Measurements from ENCODE around the gene DNER. TPM values are rescaled to one million over a fixed set of nuclear protein-coding genes. Genes with fewer than 3 reads are reported as not detected.

DNER gene
- total and polyA plus RNA-seq, 2 of the 4 experiments (the other 2 are of a cell fraction) = under 0.01 to 0.14 TPM

DNA sequence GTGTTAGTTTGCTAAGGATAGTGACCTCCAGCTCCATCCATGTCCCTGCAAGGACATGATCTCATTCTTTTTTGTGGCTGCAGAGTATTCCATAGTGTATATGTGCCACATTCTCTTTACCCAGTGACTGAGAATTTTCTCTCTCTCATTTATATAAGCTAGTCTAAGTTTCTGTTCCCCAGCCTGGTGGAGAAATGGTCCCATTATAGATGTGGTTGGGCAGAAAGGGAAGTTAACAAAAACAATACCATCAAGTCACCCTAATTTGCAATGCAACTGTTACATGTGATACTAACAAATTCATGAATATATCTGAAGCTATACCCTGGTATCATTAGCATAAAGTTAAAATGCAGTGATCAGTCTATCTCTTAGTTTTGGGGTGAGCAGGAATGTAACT, 54.0 kb downstream of the DNER start:
- H3K4me2 ChIP-seq (ENCODE audit: low read depth, low read length) = no peak overlapping the region
- H3K4ac ChIP-seq (ENCODE audit: low read depth, low read length) = no peak overlapping the region
- no peak overlapping the region for H2BK120ac ChIP-seq (ENCODE audit: low read depth, low read length)
- no peak for DNase-seq
- no peak overlapping the region for H3K14ac ChIP-seq (replicated peaks; ENCODE audit: low read depth, low read length)
- H4K91ac ChIP-seq (ENCODE audit: insufficient read depth, low read depth, low read length) = no peak overlapping the region
- peaks cover 5% of the 10 kb centered on the region; the same call in 1 of the 2 replicates for H3K9me3 ChIP-seq (ENCODE audit: control insufficient read depth, insufficient read depth, low read length)
- ChIA-PET CTCF (no interaction called here), POLR2A (ENCODE audit: unreplicated experiment) (no interaction called here)
- no peak overlapping the region for H2AK9ac ChIP-seq (replicated peaks; ENCODE audit: low read depth, low read length, poor library complexity)
- H3K27me3 ChIP-seq (ENCODE audit: control insufficient read depth, insufficient read depth, low read length) = no peaks in the 10 kb centered on the region
- H2AK5ac ChIP-seq (ENCODE audit: low read depth, low read length) = no peak overlapping the region
- no peaks in the 10 kb centered on the region for H3K36me3 ChIP-seq (ENCODE audit: control insufficient read depth, insufficient read depth, low read length)
- H3K9ac ChIP-seq (ENCODE audit: low read depth, low read length) = no peak overlapping the region
- no peak overlapping the region for H3K27ac ChIP-seq (ENCODE audit: insufficient read depth, low read length)
- ATAC-seq (ENCODE audit: low read depth) = no peak
- H3K4me3 ChIP-seq (ENCODE audit: insufficient read depth, low read depth, low read length) = no peak overlapping the region
- H4K20me1 ChIP-seq (ENCODE audit: insufficient read depth, low read length) = no peaks in the 10 kb centered on the region
- H3K4me1 ChIP-seq (ENCODE audit: control insufficient read depth, insufficient read depth, low read length) = no peaks in the 10 kb centered on the region
- no peak overlapping the region for H2BK20ac ChIP-seq (ENCODE audit: low read depth, low read length)
- TF ChIP-seq FOS (IDR thresholded peaks at IDR 0.05; ENCODE audit: low read depth, low read length) (no peak), RFX5 (IDR thresholded peaks at IDR 0.05; ENCODE audit: low read depth, low read length) (no peak), MAFK (IDR thresholded peaks at IDR 0.05; ENCODE audit: low read depth, low read length) (no peak), SMC3 (IDR thresholded peaks at IDR 0.05; ENCODE audit: low read depth, low read length) (no peak), POLR2A (IDR thresholded peaks at IDR 0.05; ENCODE audit: low read depth, low read length) (no peak), RCOR1 (IDR thresholded peaks at IDR 0.05; ENCODE audit: insufficient replicate concordance, low read length) (no peak), MXI1 (IDR thresholded peaks at IDR 0.05; ENCODE audit: borderline replicate concordance, low read depth, low read length) (no peak), NFE2L2 (IDR thresholded peaks at IDR 0.05; ENCODE audit: low read depth, low read length) (no peak), CEBPB (IDR thresholded peaks at IDR 0.05; ENCODE audit: low read depth, low read length) (no peak), BHLHE40 (IDR thresholded peaks at IDR 0.05; ENCODE audit: low read depth, low read length) (no peak), RAD21 (IDR thresholded peaks at IDR 0.05; ENCODE audit: low read length) (no peak), CHD1 (IDR thresholded peaks at IDR 0.05; ENCODE audit: low read depth, low read length) (no peak), MAZ (IDR thresholded peaks at IDR 0.05; ENCODE audit: borderline replicate concordance, low read depth, low read length) (no peak)
- TF ChIP-seq, protein P1, sequence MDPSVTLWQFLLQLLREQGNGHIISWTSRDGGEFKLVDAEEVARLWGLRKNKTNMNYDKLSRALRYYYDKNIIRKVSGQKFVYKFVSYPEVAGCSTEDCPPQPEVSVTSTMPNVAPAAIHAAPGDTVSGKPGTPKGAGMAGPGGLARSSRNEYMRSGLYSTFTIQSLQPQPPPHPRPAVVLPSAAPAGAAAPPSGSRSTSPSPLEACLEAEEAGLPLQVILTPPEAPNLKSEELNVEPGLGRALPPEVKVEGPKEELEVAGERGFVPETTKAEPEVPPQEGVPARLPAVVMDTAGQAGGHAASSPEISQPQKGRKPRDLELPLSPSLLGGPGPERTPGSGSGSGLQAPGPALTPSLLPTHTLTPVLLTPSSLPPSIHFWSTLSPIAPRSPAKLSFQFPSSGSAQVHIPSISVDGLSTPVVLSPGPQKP (IDR thresholded peaks at IDR 0.05; ENCODE audit: borderline replicate concordance, low read depth, low read length) = no peak
- TF ChIP-seq, protein P2, sequence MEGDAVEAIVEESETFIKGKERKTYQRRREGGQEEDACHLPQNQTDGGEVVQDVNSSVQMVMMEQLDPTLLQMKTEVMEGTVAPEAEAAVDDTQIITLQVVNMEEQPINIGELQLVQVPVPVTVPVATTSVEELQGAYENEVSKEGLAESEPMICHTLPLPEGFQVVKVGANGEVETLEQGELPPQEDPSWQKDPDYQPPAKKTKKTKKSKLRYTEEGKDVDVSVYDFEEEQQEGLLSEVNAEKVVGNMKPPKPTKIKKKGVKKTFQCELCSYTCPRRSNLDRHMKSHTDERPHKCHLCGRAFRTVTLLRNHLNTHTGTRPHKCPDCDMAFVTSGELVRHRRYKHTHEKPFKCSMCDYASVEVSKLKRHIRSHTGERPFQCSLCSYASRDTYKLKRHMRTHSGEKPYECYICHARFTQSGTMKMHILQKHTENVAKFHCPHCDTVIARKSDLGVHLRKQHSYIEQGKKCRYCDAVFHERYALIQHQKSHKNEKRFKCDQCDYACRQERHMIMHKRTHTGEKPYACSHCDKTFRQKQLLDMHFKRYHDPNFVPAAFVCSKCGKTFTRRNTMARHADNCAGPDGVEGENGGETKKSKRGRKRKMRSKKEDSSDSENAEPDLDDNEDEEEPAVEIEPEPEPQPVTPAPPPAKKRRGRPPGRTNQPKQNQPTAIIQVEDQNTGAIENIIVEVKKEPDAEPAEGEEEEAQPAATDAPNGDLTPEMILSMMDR (conservative IDR thresholded peaks at IDR 0.05; ENCODE audit: low read depth, low read length) = no peak
- TF ChIP-seq, protein P3, sequence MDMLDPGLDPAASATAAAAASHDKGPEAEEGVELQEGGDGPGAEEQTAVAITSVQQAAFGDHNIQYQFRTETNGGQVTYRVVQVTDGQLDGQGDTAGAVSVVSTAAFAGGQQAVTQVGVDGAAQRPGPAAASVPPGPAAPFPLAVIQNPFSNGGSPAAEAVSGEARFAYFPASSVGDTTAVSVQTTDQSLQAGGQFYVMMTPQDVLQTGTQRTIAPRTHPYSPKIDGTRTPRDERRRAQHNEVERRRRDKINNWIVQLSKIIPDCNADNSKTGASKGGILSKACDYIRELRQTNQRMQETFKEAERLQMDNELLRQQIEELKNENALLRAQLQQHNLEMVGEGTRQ (IDR thresholded peaks at IDR 0.05; ENCODE audit: low read depth, low read length) = no peak
- no peak overlapping the region for H2BK5ac ChIP-seq (ENCODE audit: low read depth, low read length, poor library complexity, severe bottlenecking)
- H3K56ac ChIP-seq (ENCODE audit: extremely low read depth, insufficient read depth, low read length) = no peak overlapping the region
- no peaks in the 10 kb centered on the region for H3K9me1 ChIP-seq (ENCODE audit: insufficient read depth, low read length)
- no peaks in the 10 kb centered on the region for H3K79me1 ChIP-seq (ENCODE audit: low read depth in 1 of 2, low read length in 2 of 2)
- in situ Hi-C loops (cut with MboI; ENCODE audit: low sequenced_read_pairs) (no loop called here), intact Hi-C loops (cut with micrococcal nuclease) (no loop called here), dilution Hi-C loops (cut with HindIII; ENCODE audit: low sequenced_read_pairs, unreplicated experiment) (no loop called here)
- no peak overlapping the region for H2AFZ ChIP-seq (replicated peaks; ENCODE audit: low read length, poor library complexity)
- no TSS peak for BruUV-seq (replicated peaks)
- H3K18ac ChIP-seq (ENCODE audit: low read depth, low read length) = no peak overlapping the region
- H4K5ac ChIP-seq (ENCODE audit: low read depth, low read length) = no peak overlapping the region
- no peak overlapping the region for H2BK15ac ChIP-seq (ENCODE audit: low read depth, low read length)
- no peak overlapping the region for H3K23ac ChIP-seq (ENCODE audit: low read depth, low read length)
- H4K8ac ChIP-seq (ENCODE audit: low read depth in 2 of 2, low read length in 2 of 2) = no peak overlapping the region

Data from IMR-90 (cell line).